Stimulated activated CD8-positive, alpha-beta memory T cell treated with anti-CD3 and anti-CD28 coated beads, Interleukin-4, amount 100 ng/mL, for 24 hours (primary cell): ENCODE data around the gene GPR37L1.
"Not testable (repeated sequence)": the region's sequence is repeated elsewhere in the genome, so short reads cannot be mapped to it uniquely, and the experiment has no call there.

Experiments used
- DNase-seq: peaks from one replicate; pipeline ENCODE4 v3.0.0-alpha.2; 2020; ENCODE audit warnings: low read depth

The GPR37L1 gene

DNA sequence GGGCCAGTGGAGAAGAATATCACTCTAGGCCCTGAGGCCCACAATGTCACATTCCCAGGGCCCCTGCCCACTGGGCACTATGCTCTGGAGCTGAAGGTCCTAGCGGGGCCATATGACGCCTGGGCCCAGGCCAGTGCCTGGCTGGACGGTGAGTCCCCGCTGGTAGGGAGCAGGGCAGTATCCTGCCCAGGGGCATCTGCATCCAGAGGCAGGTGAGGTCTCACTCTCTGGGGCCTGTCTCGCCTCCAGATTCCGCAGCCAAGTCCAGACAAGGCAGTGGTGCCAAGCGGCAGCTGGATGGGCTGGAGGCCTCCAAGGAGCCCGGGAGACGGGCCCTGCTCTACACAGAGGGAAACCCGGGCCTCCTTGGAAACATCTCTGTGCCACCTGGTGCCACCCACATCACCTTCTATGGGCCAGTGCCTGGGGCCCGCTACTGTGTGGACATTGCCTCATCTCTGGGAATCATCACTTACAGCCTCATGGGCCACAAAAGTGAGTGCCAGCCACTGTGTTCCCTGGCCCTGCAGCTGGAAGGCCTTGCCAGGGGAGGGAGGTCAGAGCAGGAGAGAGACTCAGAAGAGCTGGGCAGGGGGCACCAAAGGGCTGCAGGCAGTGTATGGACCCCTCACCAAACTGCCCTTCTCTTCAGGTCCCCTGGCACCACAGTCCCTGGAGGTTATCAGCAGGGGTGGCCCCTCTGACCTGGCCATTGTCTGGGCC lies 48.7 kb downstream of the GPR37L1 start:
- no peak for DNase-seq

DNA sequence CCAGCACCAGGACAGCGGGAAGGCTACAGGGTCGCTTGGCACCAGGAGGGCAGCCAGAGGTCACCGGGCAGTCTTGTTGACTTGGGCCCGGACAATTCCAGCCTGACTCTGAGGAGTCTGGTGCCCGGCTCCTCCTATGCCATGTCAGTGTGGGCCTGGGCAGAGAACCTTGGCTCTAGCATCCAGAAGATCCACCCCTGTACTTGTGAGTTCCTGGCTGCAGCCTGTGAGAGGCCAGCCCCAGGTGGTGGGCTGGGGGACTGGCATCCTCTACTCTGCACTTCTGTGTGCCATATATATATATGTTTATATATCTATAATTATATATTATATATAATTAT lies 49.3 kb downstream of the GPR37L1 start:
- no peak for DNase-seq

DNA sequence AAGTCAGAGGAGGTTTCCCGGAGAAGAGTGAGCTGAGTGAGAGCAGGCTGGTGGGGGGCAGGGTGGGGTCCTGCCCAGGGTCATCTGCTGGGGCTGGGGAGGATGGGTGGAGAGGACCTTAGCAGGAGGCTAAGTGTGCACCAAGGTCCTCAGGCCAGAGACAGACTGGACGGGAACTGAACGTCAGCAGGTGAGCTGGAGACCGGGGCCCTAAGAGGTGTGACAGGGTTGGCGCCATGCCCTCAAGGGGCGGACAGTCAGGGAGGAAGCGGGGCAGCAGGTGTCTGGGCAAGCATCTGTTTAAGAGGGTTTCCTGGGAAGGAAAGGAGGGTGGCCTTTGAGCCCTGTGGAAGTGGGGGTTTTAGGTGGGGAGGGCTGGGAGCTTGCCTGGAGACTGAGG lies 51.3 kb downstream of the GPR37L1 start:
- DNase-seq = no peak

DNA sequence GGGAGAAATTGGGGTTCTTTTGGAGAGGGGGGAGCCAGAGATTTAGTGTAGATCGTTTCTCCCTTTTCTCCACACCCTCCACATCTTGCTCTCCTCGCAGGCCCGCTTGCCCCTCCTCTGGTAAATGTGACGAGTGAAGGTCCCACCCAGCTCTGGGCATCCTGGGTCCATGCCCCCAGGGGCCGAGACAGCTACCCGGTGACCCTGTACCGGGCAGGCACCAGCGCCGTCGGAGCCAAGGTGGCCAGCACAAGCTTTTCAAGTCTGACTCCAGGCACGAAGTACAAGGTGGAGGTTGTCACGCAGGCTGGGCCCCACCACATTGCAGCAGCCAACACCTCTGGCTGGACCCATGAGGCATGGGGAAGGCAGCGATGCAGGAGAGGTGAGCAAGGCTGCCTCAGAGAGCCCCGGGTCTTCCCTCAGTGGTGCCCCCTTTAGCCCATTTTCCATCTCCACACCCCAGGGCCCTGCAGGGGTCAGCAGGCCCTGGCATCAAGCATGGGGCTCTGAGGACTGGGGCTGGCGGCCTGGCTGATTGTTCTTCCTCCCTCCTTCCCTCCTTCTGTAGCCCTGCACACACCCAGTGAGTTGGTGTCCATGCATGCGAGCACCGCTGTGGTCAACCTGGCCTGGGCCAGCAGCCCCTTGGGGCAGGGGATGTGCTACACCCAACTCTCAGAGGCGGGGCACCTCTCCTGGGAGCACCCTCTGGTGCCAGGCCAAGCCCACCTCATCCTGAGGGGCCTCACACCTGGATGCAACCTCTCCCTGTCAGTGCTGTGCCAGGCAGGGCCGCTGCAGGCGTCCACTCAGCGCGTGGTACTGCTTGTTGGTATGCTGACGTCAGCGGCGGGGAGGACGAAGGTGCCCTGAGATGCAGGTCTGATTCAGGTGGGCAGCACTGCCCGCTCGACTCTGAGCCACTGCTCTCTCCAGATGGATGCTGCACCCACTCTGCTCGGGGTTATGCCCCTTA lies 54.5 kb downstream of the GPR37L1 start:
- DNase-seq = no peak

DNA sequence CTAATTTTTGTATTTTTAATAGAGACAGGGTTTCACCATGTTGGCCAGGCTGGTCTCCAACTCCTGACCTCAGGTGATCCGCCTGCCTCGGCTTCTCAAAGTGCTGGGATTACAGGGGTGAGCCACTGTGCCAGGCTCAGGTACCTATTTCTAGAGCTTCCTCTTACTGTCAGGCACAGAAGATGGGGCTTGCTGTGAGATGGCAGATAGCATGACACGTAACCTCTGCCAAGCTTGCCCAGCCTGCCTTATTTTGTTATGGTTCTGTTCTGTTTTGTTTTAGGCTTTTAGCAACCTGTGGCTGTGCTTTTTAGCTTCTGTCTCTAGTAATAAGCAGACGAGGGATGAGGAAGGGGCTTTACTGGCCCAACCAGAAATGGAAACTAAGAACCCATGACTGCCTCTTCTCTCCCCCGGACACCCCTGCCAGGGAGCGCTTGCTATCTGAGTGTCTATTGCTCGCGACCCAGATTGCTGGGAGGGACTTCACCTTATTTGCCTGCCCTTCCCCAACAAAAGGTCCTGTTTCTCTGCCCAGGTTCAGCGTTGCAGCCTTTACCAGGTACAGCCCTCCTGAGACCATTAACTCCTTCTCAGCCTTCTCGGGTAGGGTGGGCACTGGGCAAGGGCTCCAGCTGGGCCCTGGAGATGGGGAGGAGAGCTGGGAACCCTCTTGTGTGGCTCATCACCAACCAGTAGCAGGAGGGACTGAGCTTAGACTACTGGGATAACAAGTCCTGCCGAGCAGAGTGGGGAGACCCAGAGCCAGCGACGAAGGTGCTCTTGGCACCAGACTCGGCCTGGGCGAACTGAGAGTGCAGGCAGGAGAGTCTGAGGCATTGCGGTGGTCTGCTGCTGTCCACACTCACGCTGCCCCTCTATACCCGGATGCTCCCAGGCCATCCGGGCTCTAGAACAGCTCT lies 57.4 kb downstream of the GPR37L1 start:
- DNase-seq = no peak

DNA sequence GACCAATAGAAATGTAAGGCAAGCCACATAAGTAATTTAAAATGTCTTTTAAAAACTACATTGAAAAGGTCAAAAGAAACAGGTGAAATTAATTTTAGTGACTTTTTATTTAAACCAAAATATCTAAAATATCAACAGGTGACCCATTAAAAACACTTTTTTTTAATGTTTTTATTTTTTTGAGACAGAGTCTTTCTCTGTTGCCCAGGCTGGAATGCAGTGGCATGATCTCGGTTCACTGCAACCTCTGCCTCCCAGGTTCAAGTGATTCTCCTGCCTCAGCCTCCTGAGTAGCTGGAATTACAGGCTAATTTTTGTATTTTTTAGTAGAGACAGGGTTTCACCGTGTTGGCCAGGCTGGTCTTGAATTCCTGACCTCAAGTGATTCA lies 58.0 kb downstream of the GPR37L1 start:
- DNase-seq = not testable (repeated sequence)

DNA sequence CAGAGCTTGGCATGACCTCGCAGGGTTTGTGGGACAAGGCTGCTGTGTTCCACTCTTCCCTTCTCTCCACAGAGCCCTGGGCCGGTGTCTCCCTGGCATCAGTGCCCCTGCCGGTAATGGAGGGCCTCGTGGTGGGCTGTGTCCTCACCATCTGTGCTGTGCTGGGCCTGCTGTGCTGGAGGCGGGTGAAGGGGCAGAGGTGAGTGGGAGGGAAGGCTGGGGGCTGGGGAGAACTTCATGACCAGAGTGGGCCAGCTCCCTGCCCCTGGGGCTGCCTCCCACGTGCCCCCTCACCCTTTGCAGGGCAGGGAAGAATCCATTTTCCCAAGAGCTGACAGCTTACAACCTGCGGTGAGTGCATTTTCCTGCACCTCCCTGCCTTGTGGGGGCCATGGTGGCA lies 58.9 kb downstream of the GPR37L1 start:
- no peak for DNase-seq

DNA sequence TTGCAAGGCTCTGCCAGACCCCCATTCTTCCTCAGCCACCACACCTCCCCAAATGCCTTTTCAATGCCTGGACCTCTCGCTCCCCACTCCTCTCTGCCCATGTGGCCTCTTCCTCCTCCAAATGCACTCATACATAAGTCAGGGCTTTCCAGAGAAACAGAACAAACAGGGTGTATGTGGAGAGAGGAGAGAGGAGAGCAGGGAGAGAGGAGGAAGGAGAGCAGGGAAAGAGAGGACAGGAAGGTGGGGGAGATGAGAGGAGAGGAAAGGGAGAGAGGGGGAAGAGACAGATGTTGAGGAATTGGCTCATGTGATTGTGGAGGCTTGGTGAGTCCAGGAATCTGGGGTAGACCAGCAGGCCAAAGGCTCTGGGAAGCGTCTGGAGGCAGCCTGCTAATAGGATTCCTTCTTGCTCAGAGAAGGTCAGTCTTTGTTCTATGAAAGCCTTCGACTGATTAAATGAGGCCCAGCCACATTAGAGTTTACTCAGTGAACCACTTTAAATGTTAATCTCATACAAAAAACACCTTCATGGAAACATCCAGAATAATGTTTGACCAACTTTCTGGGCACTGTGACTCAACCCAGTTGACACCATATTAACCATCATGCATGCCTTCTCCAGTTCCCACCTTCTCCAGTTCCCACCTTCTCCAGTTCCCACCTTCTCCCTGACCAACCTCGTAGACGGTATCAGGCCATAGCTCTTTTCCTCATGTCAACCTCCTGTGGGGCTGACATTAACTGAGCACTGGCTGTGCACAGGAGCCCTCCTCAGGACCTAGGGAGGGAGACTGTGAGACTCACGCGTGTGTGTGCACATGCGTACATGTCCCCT lies 59.5 kb downstream of the GPR37L1 start:
- DNase-seq = no peak
